ENCODE data around the gene COL4A5. TPM values are rescaled to one million over a fixed set of nuclear protein-coding genes. Genes with fewer than 3 reads are reported as not detected.
"Not testable (repeated sequence)": the region's sequence is repeated elsewhere in the genome, so short reads cannot be mapped to it uniquely, and the experiment has no call there.

The COL4A5 gene
- total RNA-seq (7.4 TPM), polyA plus RNA-seq (9.1 TPM)
- long read RNA-seq, donor 1, partial matches to known transcripts: 0 of 1 reads
- long read RNA-seq, donor 1, other reads (novel, unspliced or antisense): 0 of 1 reads
- long read RNA-seq, donor 2, partial matches to known transcripts: 0 of 2 reads
- long read RNA-seq, donor 2, other reads (novel, unspliced or antisense): 0 of 2 reads
- long read RNA-seq, donor 3, partial matches to known transcripts: 0 of 1 reads
- long read RNA-seq, donor 3, other reads (novel, unspliced or antisense): 0 of 1 reads
- long read RNA-seq, donor 4, partial matches to known transcripts: 0 of 4 reads
- long read RNA-seq, donor 4, other reads (novel, unspliced or antisense): 0 of 4 reads
- long read RNA-seq, donor 5, transcript COL4A5-212 (1 exons, 3,915 nt): major isoform, 6 of 6 reads
- long read RNA-seq, donor 5, partial matches to known transcripts: 0 of 6 reads
- long read RNA-seq, donor 5, other reads (novel, unspliced or antisense): 0 of 6 reads
- long read RNA-seq, donor 6, full-length matches to known transcripts: 5 of 5 reads
- long read RNA-seq, donor 6, partial matches to known transcripts: 0 of 5 reads
- long read RNA-seq, donor 6, other reads (novel, unspliced or antisense): 0 of 5 reads
- long read RNA-seq, donor 7, partial matches to known transcripts: 0 of 3 reads
- long read RNA-seq, donor 7, other reads (novel, unspliced or antisense): 0 of 3 reads
- long read RNA-seq, donor 8: 0 reads
- long read RNA-seq, donor 9, partial matches to known transcripts: 0 of 2 reads
- long read RNA-seq, donor 9, other reads (novel, unspliced or antisense): 0 of 2 reads
- long read RNA-seq, donor 10, partial matches to known transcripts: 0 of 1 reads
- long read RNA-seq, donor 10, other reads (novel, unspliced or antisense): 0 of 1 reads

DNA sequence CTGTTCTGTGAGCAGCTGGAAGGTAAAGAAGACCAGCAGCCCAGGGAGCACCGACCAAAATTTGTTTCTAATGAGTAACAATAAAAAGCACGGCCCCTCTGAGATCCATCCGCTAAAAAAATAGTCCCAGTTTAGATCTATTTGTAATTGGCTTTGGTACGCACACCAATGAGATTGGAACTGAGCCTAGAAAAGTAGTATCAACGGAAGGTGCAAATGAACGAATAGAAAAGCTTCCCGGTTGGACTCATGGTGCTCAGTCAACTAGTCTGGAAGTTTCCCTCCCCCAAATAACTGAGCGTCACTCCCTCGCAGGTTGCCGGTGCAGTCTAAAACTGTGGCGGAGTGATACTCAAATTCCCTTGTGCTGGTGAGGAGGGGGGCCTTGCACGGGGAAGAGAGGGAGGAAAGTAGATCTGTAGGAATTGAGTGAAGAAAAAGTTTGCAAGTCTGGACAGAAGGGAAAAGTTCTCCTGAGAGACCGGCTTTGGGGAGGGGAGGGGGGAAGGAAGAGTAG is at the start of gene COL4A5:
TSS of gene COL4A5 (plus strand) at position 413 of the 517 bp plus-strand sequence. CDS start 288 bp downstream, outside the sequence.
- H3K4me3 ChIP-seq (ENCODE audit: low read length in 2 of 2): peak within 1 kb of the TSS in 1 of 2 donors; percentile 64
- WGBS: 3% methylated on average over 13 of the region's 13 CpGs
- no peaks in the 10 kb centered on the region for H3K9me3 ChIP-seq (ENCODE audit: control insufficient read depth in 2 of 2, insufficient read depth in 1 of 2, low read length in 1 of 2)
- no peaks in the 10 kb centered on the region for H3K36me3 ChIP-seq (ENCODE audit: control insufficient read depth in 2 of 2, insufficient read depth in 2 of 2, low read length in 1 of 2)
- H3K27ac ChIP-seq (ENCODE audit: low read depth in 1 of 2, low read length in 1 of 2): no peak within 1 kb of the TSS
- peaks cover 0 to 6% of the 10 kb centered on the region in 2 donors for H3K4me1 ChIP-seq (ENCODE audit: control insufficient read depth in 2 of 2, insufficient read depth in 2 of 2, low read length in 2 of 2)
- H3K27me3 ChIP-seq (ENCODE audit: control insufficient read depth in 2 of 2, insufficient read depth in 1 of 2, low read length in 1 of 2): peaks cover 0 to 19% of the 10 kb centered on the region in 2 donors
- peak; percentile 27 to 77 (median 44) for DNase-seq (ENCODE audit: low read depth in 6 of 9, low spot score in 9 of 9)

DNA sequence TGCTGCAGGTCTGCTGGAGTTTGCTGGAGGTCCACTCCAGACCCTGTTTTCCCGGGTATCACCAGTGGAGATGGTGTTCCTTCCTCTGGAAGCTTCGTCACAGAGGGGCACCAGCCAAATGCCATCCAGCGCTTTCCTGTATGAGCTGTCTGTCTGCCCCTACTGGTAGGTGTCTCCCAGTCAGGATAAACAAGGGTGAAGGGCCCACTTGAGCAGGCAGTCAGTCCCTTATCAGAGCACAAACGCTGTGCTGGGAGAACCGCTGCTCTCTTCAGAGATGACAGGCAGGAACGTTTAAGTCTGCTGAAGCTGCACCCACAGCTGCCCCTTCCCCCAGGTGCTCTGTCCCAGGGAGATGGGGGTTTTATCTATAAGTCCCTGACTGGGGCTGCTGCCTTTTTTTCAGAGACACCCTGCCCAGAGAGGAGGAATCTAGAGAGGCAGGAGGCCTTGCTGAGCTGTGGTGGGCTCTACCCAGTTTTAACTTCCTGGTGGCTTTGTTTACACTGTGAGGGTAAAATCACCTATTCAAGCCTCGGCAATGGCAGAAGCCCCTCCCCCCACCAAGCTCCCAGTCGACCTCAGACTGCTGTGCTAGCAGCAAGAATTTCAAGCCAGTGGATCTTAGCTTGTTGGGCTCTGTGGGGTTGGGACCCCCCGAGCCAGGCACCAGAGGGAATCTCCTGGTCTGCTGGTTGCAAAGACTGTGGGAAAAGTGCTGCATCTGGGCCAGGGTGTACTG is 48.5 kb upstream of the COL4A5 start:
- 78% methylated on average over 9 of the region's 9 CpGs for WGBS
- not testable (repeated sequence) for H3K36me3 ChIP-seq (ENCODE audit: control insufficient read depth in 2 of 2, insufficient read depth in 2 of 2, low read length in 1 of 2); H3K27me3 ChIP-seq (ENCODE audit: control insufficient read depth in 2 of 2, insufficient read depth in 1 of 2, low read length in 1 of 2); H3K27ac ChIP-seq (ENCODE audit: low read depth in 1 of 2, low read length in 1 of 2); DNase-seq (ENCODE audit: low read depth in 6 of 9, low spot score in 9 of 9); H3K4me3 ChIP-seq (ENCODE audit: low read length in 2 of 2); H3K9me3 ChIP-seq (ENCODE audit: control insufficient read depth in 2 of 2, insufficient read depth in 1 of 2, low read length in 1 of 2); H3K4me1 ChIP-seq (ENCODE audit: control insufficient read depth in 2 of 2, insufficient read depth in 2 of 2, low read length in 2 of 2)

DNA sequence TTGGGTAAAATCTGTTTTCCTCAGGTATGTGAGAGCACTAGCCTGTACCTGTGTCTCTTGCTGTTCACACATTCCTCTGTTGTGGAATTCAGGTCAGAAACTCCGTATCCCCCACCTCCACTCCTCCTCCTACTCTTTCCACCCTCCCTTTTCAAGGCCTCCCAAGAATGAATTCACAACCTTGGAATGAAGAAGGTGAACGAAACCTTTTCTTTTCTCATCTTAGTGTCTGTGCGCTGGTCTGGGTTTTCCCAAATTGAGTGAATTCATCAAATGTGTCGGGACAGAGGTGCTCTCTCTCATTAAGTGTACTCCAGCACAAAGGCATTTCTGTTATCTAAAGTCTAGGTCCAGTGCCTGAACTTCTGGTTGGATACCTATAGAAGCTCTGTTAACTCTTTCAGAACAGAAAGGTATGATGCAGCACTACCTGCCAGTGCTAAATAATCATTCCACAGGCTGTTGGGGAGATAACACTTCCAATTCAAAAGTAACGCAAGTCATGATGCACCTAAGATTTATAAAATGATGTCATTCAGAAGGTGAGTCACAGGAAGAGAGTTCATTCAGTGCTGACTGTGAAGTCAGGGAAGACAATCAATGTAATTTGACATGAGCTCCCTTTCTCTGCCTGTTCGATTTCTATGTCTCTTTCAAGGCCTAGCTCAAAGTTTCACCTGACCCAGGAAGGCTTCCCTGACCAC is 43.3 kb upstream of the COL4A5 start:
- Histone ChIP-seq H3K27ac (ENCODE audit: low read depth in 1 of 2, low read length in 1 of 2) (no peak overlapping the region), H3K36me3 (ENCODE audit: control insufficient read depth in 2 of 2, insufficient read depth in 2 of 2, low read length in 1 of 2) (no peaks in the 10 kb centered on the region), H3K27me3 (ENCODE audit: control insufficient read depth in 2 of 2, insufficient read depth in 1 of 2, low read length in 1 of 2) (no peaks in the 10 kb centered on the region), H3K4me1 (ENCODE audit: control insufficient read depth in 2 of 2, insufficient read depth in 2 of 2, low read length in 2 of 2) (no peaks in the 10 kb centered on the region), H3K4me3 (ENCODE audit: low read length in 2 of 2) (no peak overlapping the region), H3K9me3 (ENCODE audit: control insufficient read depth in 2 of 2, insufficient read depth in 1 of 2, low read length in 1 of 2) (no peaks in the 10 kb centered on the region)
- DNase-seq (ENCODE audit: low read depth in 6 of 9, low spot score in 9 of 9): no peak
- WGBS: 90% methylated on average over 6 of the region's 6 CpGs

DNA sequence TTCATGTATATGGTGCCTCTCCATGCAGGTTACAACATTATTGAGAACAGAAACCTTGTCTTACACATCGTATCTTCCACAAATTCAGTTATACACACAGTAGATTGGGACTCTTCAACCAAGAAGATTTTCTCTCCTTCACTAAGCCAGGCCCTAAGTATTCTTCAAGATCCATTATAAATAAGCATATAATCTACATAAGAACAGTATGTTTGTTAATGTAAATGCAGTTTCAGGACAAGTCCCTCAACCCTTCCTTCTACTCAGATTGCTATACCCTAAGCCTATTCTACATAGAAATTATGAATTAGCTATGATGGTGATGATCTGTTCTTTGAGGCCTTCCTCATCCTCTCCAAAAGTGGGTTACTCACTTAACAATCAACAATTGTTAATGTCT is 42.7 kb upstream of the COL4A5 start:
- Histone ChIP-seq H3K27ac (ENCODE audit: low read depth in 1 of 2, low read length in 1 of 2) (no peak overlapping the region), H3K36me3 (ENCODE audit: control insufficient read depth in 2 of 2, insufficient read depth in 2 of 2, low read length in 1 of 2) (no peaks in the 10 kb centered on the region), H3K4me1 (ENCODE audit: control insufficient read depth in 2 of 2, insufficient read depth in 2 of 2, low read length in 2 of 2) (no peaks in the 10 kb centered on the region), H3K27me3 (ENCODE audit: control insufficient read depth in 2 of 2, insufficient read depth in 1 of 2, low read length in 1 of 2) (no peaks in the 10 kb centered on the region), H3K4me3 (ENCODE audit: low read length in 2 of 2) (no peak overlapping the region), H3K9me3 (ENCODE audit: control insufficient read depth in 2 of 2, insufficient read depth in 1 of 2, low read length in 1 of 2) (no peaks in the 10 kb centered on the region)
- WGBS: 97% methylated on average over 1 of the region's 1 CpG
- DNase-seq (ENCODE audit: low read depth in 6 of 9, low spot score in 9 of 9): no peak

DNA sequence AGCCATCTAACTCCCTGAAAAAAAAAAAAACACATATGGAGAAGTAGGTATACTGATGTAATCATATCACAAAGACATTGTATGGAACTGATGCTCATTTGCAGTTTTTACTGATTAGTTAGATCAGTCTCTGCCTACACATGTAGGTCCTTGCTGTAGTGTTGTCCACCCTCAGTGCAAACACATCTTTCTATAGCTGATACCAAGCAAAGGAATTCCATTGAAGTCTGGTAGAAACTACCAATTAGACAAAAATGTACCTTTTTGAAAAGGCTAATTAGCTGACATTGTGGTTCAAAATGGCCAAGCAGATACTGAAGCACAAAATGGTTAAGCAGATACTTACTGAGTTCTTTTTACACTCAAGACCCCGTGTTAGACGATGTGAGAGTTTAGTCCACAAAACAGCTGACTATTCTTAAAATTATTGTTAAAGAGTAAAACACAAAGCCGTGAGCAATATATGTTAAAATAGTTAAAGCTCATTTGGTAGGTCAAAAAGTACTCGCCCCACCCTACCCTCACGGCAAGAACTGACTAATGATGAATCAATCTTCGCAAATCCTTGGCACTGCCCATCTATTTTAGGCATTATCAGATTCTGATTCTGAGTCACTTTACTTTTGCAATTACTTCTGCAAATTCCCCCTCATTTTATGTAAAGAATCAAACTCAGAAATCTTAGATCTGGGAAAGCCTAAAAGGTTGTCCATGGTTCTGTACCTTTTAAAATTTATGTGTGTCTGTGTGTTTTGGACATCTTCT is 41.8 kb upstream of the COL4A5 start:
- no peak overlapping the region for H3K27ac ChIP-seq (ENCODE audit: low read depth in 1 of 2, low read length in 1 of 2)
- H3K36me3 ChIP-seq (ENCODE audit: control insufficient read depth in 2 of 2, insufficient read depth in 2 of 2, low read length in 1 of 2): no peaks in the 10 kb centered on the region
- H3K4me3 ChIP-seq (ENCODE audit: low read length in 2 of 2): no peak overlapping the region
- no peak for DNase-seq (ENCODE audit: low read depth in 6 of 9, low spot score in 9 of 9)
- no peaks in the 10 kb centered on the region for H3K27me3 ChIP-seq (ENCODE audit: control insufficient read depth in 2 of 2, insufficient read depth in 1 of 2, low read length in 1 of 2)
- no peaks in the 10 kb centered on the region for H3K4me1 ChIP-seq (ENCODE audit: control insufficient read depth in 2 of 2, insufficient read depth in 2 of 2, low read length in 2 of 2)
- WGBS: 94% methylated on average over 6 of the region's 6 CpGs
- no peaks in the 10 kb centered on the region for H3K9me3 ChIP-seq (ENCODE audit: control insufficient read depth in 2 of 2, insufficient read depth in 1 of 2, low read length in 1 of 2)

DNA sequence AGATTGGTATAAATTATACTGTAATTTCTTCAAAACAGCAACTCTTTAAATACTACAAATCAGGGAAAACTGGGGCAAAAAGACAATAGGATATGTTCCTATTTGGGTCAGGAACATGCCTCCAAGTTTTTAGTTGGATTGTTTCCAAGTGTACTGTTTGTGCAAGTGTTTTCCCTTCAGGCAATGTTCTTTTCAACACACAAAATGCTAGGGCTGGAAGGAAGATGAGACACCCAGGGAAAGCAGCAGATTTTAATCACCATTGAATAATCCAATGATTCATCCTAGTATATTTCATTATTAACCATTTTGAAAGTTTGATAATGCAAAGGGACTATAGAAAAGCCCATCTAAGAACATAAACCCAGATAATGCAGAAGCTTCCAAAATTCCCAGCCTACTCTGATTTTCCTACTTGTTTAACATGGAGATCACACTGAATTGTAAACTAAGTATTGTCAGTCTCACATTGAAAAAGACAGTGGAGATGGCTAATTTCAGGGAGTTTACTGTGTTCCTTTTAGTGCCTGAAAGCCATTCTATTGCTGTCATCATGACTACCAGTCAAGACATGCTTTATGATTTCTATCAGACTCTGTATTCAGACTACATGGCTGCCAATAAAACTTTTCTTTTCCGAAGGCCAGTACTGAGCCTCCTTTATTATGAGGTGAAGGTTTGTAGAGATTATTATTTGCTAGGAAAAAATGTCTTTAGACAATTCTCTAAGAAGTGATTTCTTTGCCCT is 40.0 kb upstream of the COL4A5 start:
- Histone ChIP-seq H3K4me1 (ENCODE audit: control insufficient read depth in 2 of 2, insufficient read depth in 2 of 2, low read length in 2 of 2) (no peaks in the 10 kb centered on the region), H3K27ac (ENCODE audit: low read depth in 1 of 2, low read length in 1 of 2) (no peak overlapping the region), H3K9me3 (ENCODE audit: control insufficient read depth in 2 of 2, insufficient read depth in 1 of 2, low read length in 1 of 2) (no peaks in the 10 kb centered on the region), H3K36me3 (ENCODE audit: control insufficient read depth in 2 of 2, insufficient read depth in 2 of 2, low read length in 1 of 2) (no peaks in the 10 kb centered on the region), H3K27me3 (ENCODE audit: control insufficient read depth in 2 of 2, insufficient read depth in 1 of 2, low read length in 1 of 2) (no peaks in the 10 kb centered on the region), H3K4me3 (ENCODE audit: low read length in 2 of 2) (no peak overlapping the region)
- no peak for DNase-seq (ENCODE audit: low read depth in 6 of 9, low spot score in 9 of 9)
- WGBS: 93% methylated on average over 1 of the region's 1 CpG

DNA sequence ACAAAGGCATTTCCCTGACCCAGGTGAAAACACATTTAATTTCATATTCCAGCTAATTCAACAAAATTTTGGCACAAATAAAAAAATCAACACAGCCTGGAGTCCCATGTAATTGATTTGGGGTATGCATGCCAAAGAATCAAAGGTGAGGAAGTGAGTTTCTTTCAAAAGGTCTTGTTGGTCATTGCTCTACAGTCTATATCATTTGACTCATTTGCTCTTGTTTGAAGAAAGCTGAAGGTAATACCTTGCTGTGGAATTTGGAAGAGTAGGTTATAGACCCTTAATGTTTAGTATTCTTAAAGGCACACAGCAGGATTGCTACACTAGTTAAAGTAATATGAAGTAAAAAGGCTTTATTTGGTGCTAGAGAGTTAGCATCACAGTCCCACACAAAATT is 26.9 kb upstream of the COL4A5 start:
- no peak overlapping the region for H3K4me3 ChIP-seq (ENCODE audit: low read length in 2 of 2)
- no peak for DNase-seq (ENCODE audit: low read depth in 6 of 9, low spot score in 9 of 9)
- no peak overlapping the region for H3K27ac ChIP-seq (ENCODE audit: low read depth in 1 of 2, low read length in 1 of 2)
- no peaks in the 10 kb centered on the region for H3K4me1 ChIP-seq (ENCODE audit: control insufficient read depth in 2 of 2, insufficient read depth in 2 of 2, low read length in 2 of 2)
- H3K27me3 ChIP-seq (ENCODE audit: control insufficient read depth in 2 of 2, insufficient read depth in 1 of 2, low read length in 1 of 2): no peaks in the 10 kb centered on the region
- no peaks in the 10 kb centered on the region for H3K9me3 ChIP-seq (ENCODE audit: control insufficient read depth in 2 of 2, insufficient read depth in 1 of 2, low read length in 1 of 2)
- H3K36me3 ChIP-seq (ENCODE audit: control insufficient read depth in 2 of 2, insufficient read depth in 2 of 2, low read length in 1 of 2): no peaks in the 10 kb centered on the region

All from thymus (tissue), 14 donors.